ENCODE data around the gene GABRR2.
"Not testable (repeated sequence)": the region's sequence is repeated elsewhere in the genome, so short reads cannot be mapped to it uniquely, and the experiment has no call there.

GABRR2 gene

GRCh38 chr6:89323511-89323971, 8.4 kb upstream of the GABRR2 start:
- DNase-seq: no peak

GRCh38 chr6:89321131-89321970, 6.3 kb upstream of the GABRR2 start:
- no peak for DNase-seq

GRCh38 chr6:89320012-89320559, 5.0 kb upstream of the GABRR2 start:
- DNase-seq: no peak

GRCh38 chr6:89317067-89317466, 2.0 kb upstream of the GABRR2 start:
- DNase-seq: no peak

- no peak for DNase-seq
Observed at GRCh38 chr6:89314692-89315091, 407 bp downstream of the GABRR2 start.

GRCh38 chr6:89313006-89313405, 2.1 kb downstream of the GABRR2 start:
- DNase-seq: no peak

- no peak for DNase-seq
Observed at GRCh38 chr6:89311853-89312531, 3.1 kb downstream of the GABRR2 start.

- no peak for DNase-seq
Observed at GRCh38 chr6:89311530-89311852, 3.6 kb downstream of the GABRR2 start.

- DNase-seq: no peak
Observed at GRCh38 chr6:89310929-89311328, 4.2 kb downstream of the GABRR2 start.

- no peak for DNase-seq
Observed at GRCh38 chr6:89308525-89309395, 6.3 kb downstream of the GABRR2 start.

- DNase-seq: not testable (repeated sequence)
Observed at GRCh38 chr6:89304517-89304916, 10.6 kb downstream of the GABRR2 start.

- DNase-seq: no peak
Observed at GRCh38 chr6:89302936-89303335, 12.2 kb downstream of the GABRR2 start.

GRCh38 chr6:89302195-89302770, 12.8 kb downstream of the GABRR2 start:
- no peak for DNase-seq

GRCh38 chr6:89301586-89302194, 13.4 kb downstream of the GABRR2 start:
- DNase-seq: no peak

GRCh38 chr6:89299466-89299850, 15.6 kb downstream of the GABRR2 start:
- DNase-seq: no peak

- peak; percentile 40 for DNase-seq
Observed at GRCh38 chr6:89298680-89299465, 16.2 kb downstream of the GABRR2 start.

- DNase-seq: peak; percentile 58
Observed at GRCh38 chr6:89297695-89298351, 17.3 kb downstream of the GABRR2 start.

- no peak for DNase-seq
Observed at GRCh38 chr6:89295981-89296380, 19.1 kb downstream of the GABRR2 start.

GRCh38 chr6:89295116-89295515, 20.0 kb downstream of the GABRR2 start:
- DNase-seq: not testable (repeated sequence)

GRCh38 chr6:89291256-89291819, 23.8 kb downstream of the GABRR2 start:
- no peak for DNase-seq

All from activated effector memory CD4-positive, alpha-beta T cell treated with Interleukin-2 at 50 U/mL for 16 hours (primary cell).